GM23338 (cell line): ENCODE results near the gene S100A16. TPM values are rescaled to one million over a fixed set of nuclear protein-coding genes. Genes with fewer than 3 reads are reported as not detected.
A peak's percentile ranks its signal among the peaks of the same experiment; 100 is the strongest.

Source experiments
- ATAC-seq: fragments of 200-7000 bp; cut with Tn5 transposase; 3 replicates; pipeline ENCODE4 v1.9.1; 2020
- DNase-seq: peaks from one replicate; pipeline ENCODE4 v3.0.0-alpha.2; 2015; ENCODE audit warnings: low spot score
- H2AFZ ChIP-seq: fragments of 200-600 bp; sonication (generic); 2 replicates; pipeline ENCODE4 v1.8.0; 2016; ENCODE audit warnings: antibody characterized with exemption, mild to moderate bottlenecking, moderate library complexity
- H3F3A ChIP-seq: fragments of 200-600 bp; sonication (generic); replicated peaks from 2 replicates; pipeline ENCODE4 v1.8.0; 2017; ENCODE audit warnings: antibody characterized with exemption, mixed run types, low read depth
- H3K27ac ChIP-seq: fragments of 200-600 bp; sonication (generic); 2 replicates; pipeline ENCODE4 v1.6.1; 2016; ENCODE audit warnings: low read depth
- H3K27me3 ChIP-seq: fragments of 200-600 bp; sonication (generic); 2 replicates; pipeline ENCODE4 v1.8.0; 2016; ENCODE audit warnings: mild to moderate bottlenecking, mixed run types, moderate library complexity; ENCODE audit not compliant: insufficient read depth
- H3K36me3 ChIP-seq: fragments of 200-600 bp; sonication (generic); 2 replicates; pipeline ENCODE4 v1.8.0; 2016; ENCODE audit warnings: mild to moderate bottlenecking; ENCODE audit not compliant: insufficient read depth
- H3K4me1 ChIP-seq: fragments of 200-600 bp; sonication (generic); 2 replicates; pipeline ENCODE4 v1.8.0; 2016; ENCODE audit warnings: mild to moderate bottlenecking, moderate library complexity; ENCODE audit not compliant: insufficient read depth
- H3K4me2 ChIP-seq: fragments of 200-600 bp; sonication (generic); 2 replicates; pipeline ENCODE4 v1.7.1; 2017; ENCODE audit warnings: mixed run types
- H3K4me3 ChIP-seq: fragments of 200-600 bp; sonication (generic); 2 replicates; pipeline ENCODE4 v1.6.1; 2016; ENCODE audit warnings: mixed run types
- H3K79me2 ChIP-seq: fragments of 200-600 bp; sonication (generic); replicated peaks from 2 replicates; pipeline ENCODE4 v1.8.0; 2017; ENCODE audit warnings: mild to moderate bottlenecking; ENCODE audit not compliant: insufficient read depth
- H3K9me2 ChIP-seq: fragments of 200-600 bp; sonication (generic); 2 replicates; pipeline ENCODE4 v1.8.0; 2017; ENCODE audit not compliant: insufficient read depth
- H4K20me1 ChIP-seq: fragments of 200-600 bp; sonication (generic); replicated peaks from 2 replicates; pipeline ENCODE4 v1.8.0; 2017; ENCODE audit warnings: mild to moderate bottlenecking; ENCODE audit not compliant: insufficient read depth
- H3K27ac Mint-ChIP-seq: 2 replicates; pipeline ENCODE4 v1.8.0; 2020; ENCODE audit warnings: inconsistent platforms, mild to moderate bottlenecking, moderate library complexity, mixed read lengths
- H3K27me3 Mint-ChIP-seq: 3 replicates; pipeline ENCODE4 v1.8.0; 2022; ENCODE audit warnings: low read depth, mild to moderate bottlenecking, moderate library complexity, mixed read lengths, inconsistent platforms; ENCODE audit not compliant: insufficient read depth, poor library complexity
- H3K36me3 Mint-ChIP-seq: 3 replicates; pipeline ENCODE4 v1.8.0; 2021; ENCODE audit warnings: low read depth, mild to moderate bottlenecking, inconsistent platforms, moderate library complexity, mixed read lengths
- H3K4me1 Mint-ChIP-seq: 3 replicates; pipeline ENCODE4 v1.8.0; 2020; ENCODE audit warnings: mild to moderate bottlenecking, inconsistent platforms, mixed read lengths
- H3K4me3 Mint-ChIP-seq: 3 replicates; pipeline ENCODE4 v1.8.0; 2021; ENCODE audit warnings: moderate library complexity, mild to moderate bottlenecking, inconsistent platforms, mixed read lengths
- H3K9me3 Mint-ChIP-seq: 3 replicates; pipeline ENCODE4 v1.8.0; 2020; ENCODE audit warnings: moderate library complexity, mild to moderate bottlenecking, inconsistent platforms, mixed read lengths
- CREB1 ChIP-seq: fragments of 250-450 bp; sonication (Bioruptor Pico); IDR thresholded peaks from 2 replicates; pipeline ENCODE4 v1.5.0; 2020; ENCODE audit warnings: low read depth, mild to moderate bottlenecking, moderate library complexity
- EZH2 ChIP-seq: fragments of 200-600 bp; sonication (generic); IDR thresholded peaks from one replicate; pipeline ENCODE4 v1.8.0; 2017; ENCODE audit warnings: antibody characterized with exemption, mild to moderate bottlenecking, low read depth; ENCODE audit not compliant: unreplicated experiment
- EZH2phosphoT487 ChIP-seq: fragments of 200-600 bp; sonication (generic); IDR thresholded peaks from one replicate; pipeline ENCODE4 v1.8.1; 2018; ENCODE audit warnings: antibody characterized with exemption; ENCODE audit not compliant: unreplicated experiment
- STAT1 ChIP-seq: IDR thresholded peaks from one replicate; pipeline ENCODE4 v1.6.1; 2016; ENCODE audit warnings: antibody characterized with exemption; ENCODE audit not compliant: unreplicated experiment
- ZNF114 ChIP-seq: fragments of 250-450 bp; sonication (Bioruptor Pico); IDR thresholded peaks from 2 replicates; pipeline ENCODE4 v1.5.0; 2020; ENCODE audit warnings: mild to moderate bottlenecking, moderate library complexity
- polyA plus RNA-seq: library from polyadenylated mRNA; unstranded; fragments of >200 nt; fragmentation: Nextera tagmentation; extraction: Ambion mirVana; gene quantifications from 2 replicates; pipeline ENCODE4 v1.2.1, GENCODE V29; 2016
- total RNA-seq: library from RNA; depleted of rRNA; stranded (reverse); fragments of >200 nt; shearing (Covaris generic); gene quantifications from 2 replicates; pipeline ENCODE4 v1.2.3, GENCODE V29; 2014
- TF ChIP-seq, protein P1 (sequence below): IDR thresholded peaks from 2 replicates; pipeline ENCODE4 v1.6.1; 2016; ENCODE audit warnings: antibody characterized with exemption
- TF ChIP-seq, protein P2 (sequence below): fragments of 250-450 bp; sonication (Bioruptor Pico); IDR thresholded peaks from 2 replicates; pipeline ENCODE4 v1.5.0; 2020; ENCODE audit warnings: mild to moderate bottlenecking, moderate library complexity

S100A16 gene
- total and polyA plus RNA-seq, 2 experiments from 2014 or later, result 13.0 to 20.4 TPM

GRCh38 chr1:153598309-153599172, 14.4 kb downstream of the S100A16 start:
- Mint-ChIP-seq H3K36me3 (no peaks in the 10 kb centered on the region), H3K9me3 (no peaks in the 10 kb centered on the region), H3K4me3 (peak overlapping the region; percentile 41; the same call in 1 of the 3 replicates), H3K4me1 (peaks cover 18% of the 10 kb centered on the region), H3K27me3 (peaks cover 8% of the 10 kb centered on the region), H3K27ac (peak overlapping the region; percentile 86)
- Histone ChIP-seq H3K27ac (peak overlapping the region; percentile 52; the same call in 1 of the 2 replicates), H2AFZ (no peak overlapping the region), H3K4me1 (peaks cover 13% of the 10 kb centered on the region), H3K4me2 (peak overlapping the region; percentile 73), H3K36me3 (no peaks in the 10 kb centered on the region), H3K79me2 (no peaks in the 10 kb centered on the region), H4K20me1 (no peaks in the 10 kb centered on the region), H3F3A (0 out of 2 replicates have a peak, but pooled peaks cover 14% of the 10 kb centered on the region), H3K27me3 (no peaks in the 10 kb centered on the region), H3K9me2 (no peaks in the 10 kb centered on the region), H3K4me3 (no peak overlapping the region)
- ATAC-seq (peak; percentile 99), DNase-seq (peak; percentile 93)
- TF ChIP-seq EZH2 (no peak), EZH2phosphoT487 (no peak), STAT1 (no peak), ZNF114 (CRISPR knock-in tag) (no peak), CREB1 (0 out of 2 replicates have a peak, but pooled peaks have one; percentile 9)
- TF ChIP-seq, protein P1, sequence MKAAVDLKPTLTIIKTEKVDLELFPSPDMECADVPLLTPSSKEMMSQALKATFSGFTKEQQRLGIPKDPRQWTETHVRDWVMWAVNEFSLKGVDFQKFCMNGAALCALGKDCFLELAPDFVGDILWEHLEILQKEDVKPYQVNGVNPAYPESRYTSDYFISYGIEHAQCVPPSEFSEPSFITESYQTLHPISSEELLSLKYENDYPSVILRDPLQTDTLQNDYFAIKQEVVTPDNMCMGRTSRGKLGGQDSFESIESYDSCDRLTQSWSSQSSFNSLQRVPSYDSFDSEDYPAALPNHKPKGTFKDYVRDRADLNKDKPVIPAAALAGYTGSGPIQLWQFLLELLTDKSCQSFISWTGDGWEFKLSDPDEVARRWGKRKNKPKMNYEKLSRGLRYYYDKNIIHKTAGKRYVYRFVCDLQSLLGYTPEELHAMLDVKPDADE, result peak; percentile 77
- TF ChIP-seq, protein P2, sequence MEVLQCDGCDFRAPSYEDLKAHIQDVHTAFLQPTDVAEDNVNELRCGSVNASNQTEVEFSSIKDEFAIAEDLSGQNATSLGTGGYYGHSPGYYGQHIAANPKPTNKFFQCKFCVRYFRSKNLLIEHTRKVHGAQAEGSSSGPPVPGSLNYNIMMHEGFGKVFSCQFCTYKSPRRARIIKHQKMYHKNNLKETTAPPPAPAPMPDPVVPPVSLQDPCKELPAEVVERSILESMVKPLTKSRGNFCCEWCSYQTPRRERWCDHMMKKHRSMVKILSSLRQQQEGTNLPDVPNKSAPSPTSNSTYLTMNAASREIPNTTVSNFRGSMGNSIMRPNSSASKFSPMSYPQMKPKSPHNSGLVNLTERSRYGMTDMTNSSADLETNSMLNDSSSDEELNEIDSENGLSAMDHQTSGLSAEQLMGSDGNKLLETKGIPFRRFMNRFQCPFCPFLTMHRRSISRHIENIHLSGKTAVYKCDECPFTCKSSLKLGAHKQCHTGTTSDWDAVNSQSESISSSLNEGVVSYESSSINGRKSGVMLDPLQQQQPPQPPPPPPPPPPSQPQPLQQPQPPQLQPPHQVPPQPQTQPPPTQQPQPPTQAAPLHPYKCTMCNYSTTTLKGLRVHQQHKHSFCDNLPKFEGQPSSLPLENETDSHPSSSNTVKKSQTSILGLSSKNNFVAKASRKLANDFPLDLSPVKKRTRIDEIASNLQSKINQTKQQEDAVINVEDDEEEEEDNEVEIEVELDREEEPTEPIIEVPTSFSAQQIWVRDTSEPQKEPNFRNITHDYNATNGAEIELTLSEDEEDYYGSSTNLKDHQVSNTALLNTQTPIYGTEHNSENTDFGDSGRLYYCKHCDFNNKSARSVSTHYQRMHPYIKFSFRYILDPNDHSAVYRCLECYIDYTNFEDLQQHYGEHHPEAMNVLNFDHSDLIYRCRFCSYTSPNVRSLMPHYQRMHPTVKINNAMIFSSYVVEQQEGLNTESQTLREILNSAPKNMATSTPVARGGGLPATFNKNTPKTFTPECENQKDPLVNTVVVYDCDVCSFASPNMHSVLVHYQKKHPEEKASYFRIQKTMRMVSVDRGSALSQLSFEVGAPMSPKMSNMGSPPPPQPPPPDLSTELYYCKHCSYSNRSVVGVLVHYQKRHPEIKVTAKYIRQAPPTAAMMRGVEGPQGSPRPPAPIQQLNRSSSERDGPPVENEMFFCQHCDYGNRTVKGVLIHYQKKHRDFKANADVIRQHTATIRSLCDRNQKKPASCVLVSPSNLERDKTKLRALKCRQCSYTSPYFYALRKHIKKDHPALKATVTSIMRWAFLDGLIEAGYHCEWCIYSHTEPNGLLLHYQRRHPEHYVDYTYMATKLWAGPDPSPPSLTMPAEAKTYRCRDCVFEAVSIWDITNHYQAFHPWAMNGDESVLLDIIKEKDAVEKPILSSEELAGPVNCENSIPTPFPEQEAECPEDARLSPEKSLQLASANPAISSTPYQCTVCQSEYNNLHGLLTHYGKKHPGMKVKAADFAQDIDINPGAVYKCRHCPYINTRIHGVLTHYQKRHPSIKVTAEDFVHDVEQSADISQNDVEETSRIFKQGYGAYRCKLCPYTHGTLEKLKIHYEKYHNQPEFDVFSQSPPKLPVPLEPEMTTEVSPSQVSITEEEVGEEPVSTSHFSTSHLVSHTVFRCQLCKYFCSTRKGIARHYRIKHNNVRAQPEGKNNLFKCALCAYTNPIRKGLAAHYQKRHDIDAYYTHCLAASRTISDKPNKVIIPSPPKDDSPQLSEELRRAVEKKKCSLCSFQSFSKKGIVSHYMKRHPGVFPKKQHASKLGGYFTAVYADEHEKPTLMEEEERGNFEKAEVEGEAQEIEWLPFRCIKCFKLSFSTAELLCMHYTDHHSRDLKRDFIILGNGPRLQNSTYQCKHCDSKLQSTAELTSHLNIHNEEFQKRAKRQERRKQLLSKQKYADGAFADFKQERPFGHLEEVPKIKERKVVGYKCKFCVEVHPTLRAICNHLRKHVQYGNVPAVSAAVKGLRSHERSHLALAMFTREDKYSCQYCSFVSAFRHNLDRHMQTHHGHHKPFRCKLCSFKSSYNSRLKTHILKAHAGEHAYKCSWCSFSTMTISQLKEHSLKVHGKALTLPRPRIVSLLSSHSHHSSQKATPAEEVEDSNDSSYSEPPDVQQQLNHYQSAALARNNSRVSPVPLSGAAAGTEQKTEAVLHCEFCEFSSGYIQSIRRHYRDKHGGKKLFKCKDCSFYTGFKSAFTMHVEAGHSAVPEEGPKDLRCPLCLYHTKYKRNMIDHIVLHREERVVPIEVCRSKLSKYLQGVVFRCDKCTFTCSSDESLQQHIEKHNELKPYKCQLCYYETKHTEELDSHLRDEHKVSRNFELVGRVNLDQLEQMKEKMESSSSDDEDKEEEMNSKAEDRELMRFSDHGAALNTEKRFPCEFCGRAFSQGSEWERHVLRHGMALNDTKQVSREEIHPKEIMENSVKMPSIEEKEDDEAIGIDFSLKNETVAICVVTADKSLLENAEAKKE (CRISPR knock-in tag), result peak; percentile 92
